HepG2 (cell line): Measurements from ENCODE around the gene SLC5A5. TPM values are rescaled to one million over a fixed set of nuclear protein-coding genes. Genes with fewer than 3 reads are reported as not detected.

Experiments
- GABPB1 ChIP-seq: IDR thresholded peaks from 2 replicates; pipeline ENCODE4 v1.6.1; 2016; ENCODE audit warnings: mild to moderate bottlenecking, missing genetic modification reagents, moderate library complexity, missing compliant biosample characterization
- GPN1 ChIP-seq: sonication (generic); formaldehyde crosslinking; IDR thresholded peaks from 2 replicates; pipeline ENCODE4 v1.5.1; 2020; ENCODE audit warnings: missing genetic modification reagents, borderline replicate concordance
- HNF1A ChIP-seq, 2 experiments: sonication (generic) in 1 of 2; formaldehyde crosslinking in 1 of 2; IDR thresholded peaks; 2 replicates each; pipeline versions ENCODE4 v1.4.0 to v1.6.1; 2016 to 2020; ENCODE audit warnings: borderline replicate concordance in 1 of 2, low read depth in 1 of 2, mild to moderate bottlenecking in 1 of 2, missing genetic modification reagents in 1 of 2
- HNRNPK ChIP-seq: fragments of 200-400 bp; formaldehyde crosslinking; IDR thresholded peaks from 2 replicates; pipeline ENCODE4 v1.6.1; 2018; ENCODE audit warnings: low read length, low read depth, moderate library complexity, mild to moderate bottlenecking; ENCODE audit not compliant: poor library complexity, severe bottlenecking
- MYPOP ChIP-seq: sonication (generic); formaldehyde crosslinking; IDR thresholded peaks from 2 replicates; pipeline ENCODE4 v1.8.1; 2023; ENCODE audit warnings: mild to moderate bottlenecking, moderate library complexity, missing genetic modification reagents
- NCOA2 ChIP-seq: sonication (generic); formaldehyde crosslinking; IDR thresholded peaks from 2 replicates; pipeline ENCODE4 v1.8.0; 2022; ENCODE audit warnings: inconsistent platforms
- NFE2L1 ChIP-seq: sonication (generic); formaldehyde crosslinking; IDR thresholded peaks from 2 replicates; pipeline ENCODE4 v1.4.0; 2020; ENCODE audit warnings: missing genetic modification reagents, mild to moderate bottlenecking, borderline replicate concordance
- RFX1 ChIP-seq: fragments of 450-650 bp; IDR thresholded peaks from 2 replicates; pipeline ENCODE4 v1.6.1; 2017
- SCMH1 ChIP-seq: sonication (generic); formaldehyde crosslinking; IDR thresholded peaks from 2 replicates; pipeline ENCODE4 v1.9.0; 2021; ENCODE audit warnings: missing genetic modification reagents, mild to moderate bottlenecking, borderline replicate concordance
- SKIL ChIP-seq: sonication (generic); formaldehyde crosslinking; IDR thresholded peaks from 2 replicates; pipeline ENCODE4 v1.8.0; 2022; ENCODE audit warnings: missing genetic modification reagents, mild to moderate bottlenecking, moderate library complexity, borderline replicate concordance
- SNRNP70 ChIP-seq: fragments of 200-400 bp; formaldehyde crosslinking; IDR thresholded peaks from 2 replicates; pipeline ENCODE4 v1.6.1; 2017; ENCODE audit warnings: mild to moderate bottlenecking, low read depth, low read length, moderate library complexity
- ZNF883 ChIP-seq: sonication (generic); formaldehyde crosslinking; IDR thresholded peaks from 2 replicates; pipeline ENCODE4 v1.5.1; 2020; ENCODE audit warnings: mild to moderate bottlenecking, missing genetic modification reagents; ENCODE audit errors: not compliant biosample characterization
- ZSCAN30 ChIP-seq: sonication (generic); formaldehyde crosslinking; IDR thresholded peaks from 2 replicates; pipeline ENCODE4 v1.5.0; 2020; ENCODE audit warnings: mild to moderate bottlenecking, missing genetic modification reagents
- polyA plus RNA-seq, 8 experiments: library from polyadenylated mRNA; depleted of rRNA in 3 of 8; stranded (reverse) in 7 of 8; unstranded in 1 of 8; fragments of >200 nt; fragmentation: Illumina TruSeq in 4 of 8; extraction: Trizol in 4 of 8; gene quantifications; 2 replicates each; pipeline versions ENCODE4 v1.2.1 to v1.2.3, GENCODE V29; 2011 to 2016; ENCODE audit warnings: low read depth in 4 of 8, missing spikeins in 1 of 8, mixed read lengths in 1 of 8; ENCODE audit not compliant: insufficient read depth in 1 of 8
- total RNA-seq, 5 experiments: library from RNA; depleted of rRNA; stranded (reverse); fragments of >200 nt; fragmentation: Illumina TruSeq; extraction: Trizol; gene quantifications; 2 replicates each; pipeline ENCODE4 v1.2.3, GENCODE V29; 2016; ENCODE audit warnings: low read depth in 1 of 5
- TF ChIP-seq, protein P1 (sequence below): sonication (generic); formaldehyde crosslinking; IDR thresholded peaks from 2 replicates; pipeline ENCODE4 v1.4.0; 2020; ENCODE audit warnings: mild to moderate bottlenecking, missing genetic modification reagents

The SLC5A5 gene
- total and polyA plus RNA-seq, 2 of the 13 experiments (the other 11 are each of a cell fraction or from before 2014, with no cell fraction given): not detected

GRCh38 chr19:17932485-17933338 is 61.0 kb downstream of the SLC5A5 start, which contains the start of gene CCDC124 (continued):
- TF ChIP-seq ZSCAN30 (CRISPR knock-in tag) (no peak), SCMH1 (CRISPR knock-in tag) (no peak), SKIL (CRISPR knock-in tag) (no peak), GPN1 (CRISPR knock-in tag) (no peak), NFE2L1 (no peak), HNRNPK (no peak), NCOA2 (no peak), GABPB1 (peak; percentile 90), SNRNP70 (no peak), ZNF883 (CRISPR knock-in tag) (no peak), MYPOP (CRISPR knock-in tag) (peak; percentile 45; the same call in 1 of the 2 replicates), RFX1 (no peak), HNF1A (IDR thresholded peaks at IDR 0.05; ENCODE audit: low read depth) (peak; percentile 53; the same call in 1 of the 2 replicates), HNF1A (CRISPR knock-in tag; IDR thresholded peaks at IDR 0.05; ENCODE audit: borderline replicate concordance) (peak; percentile 55; the same call in 1 of the 2 replicates)
- TF ChIP-seq, protein P1, sequence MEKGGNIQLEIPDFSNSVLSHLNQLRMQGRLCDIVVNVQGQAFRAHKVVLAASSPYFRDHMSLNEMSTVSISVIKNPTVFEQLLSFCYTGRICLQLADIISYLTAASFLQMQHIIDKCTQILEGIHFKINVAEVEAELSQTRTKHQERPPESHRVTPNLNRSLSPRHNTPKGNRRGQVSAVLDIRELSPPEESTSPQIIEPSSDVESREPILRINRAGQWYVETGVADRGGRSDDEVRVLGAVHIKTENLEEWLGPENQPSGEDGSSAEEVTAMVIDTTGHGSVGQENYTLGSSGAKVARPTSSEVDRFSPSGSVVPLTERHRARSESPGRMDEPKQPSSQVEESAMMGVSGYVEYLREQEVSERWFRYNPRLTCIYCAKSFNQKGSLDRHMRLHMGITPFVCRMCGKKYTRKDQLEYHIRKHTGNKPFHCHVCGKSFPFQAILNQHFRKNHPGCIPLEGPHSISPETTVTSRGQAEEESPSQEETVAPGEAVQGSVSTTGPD (CRISPR knock-in tag): no peak
